ENCODE data around the gene MT3.

DNA sequence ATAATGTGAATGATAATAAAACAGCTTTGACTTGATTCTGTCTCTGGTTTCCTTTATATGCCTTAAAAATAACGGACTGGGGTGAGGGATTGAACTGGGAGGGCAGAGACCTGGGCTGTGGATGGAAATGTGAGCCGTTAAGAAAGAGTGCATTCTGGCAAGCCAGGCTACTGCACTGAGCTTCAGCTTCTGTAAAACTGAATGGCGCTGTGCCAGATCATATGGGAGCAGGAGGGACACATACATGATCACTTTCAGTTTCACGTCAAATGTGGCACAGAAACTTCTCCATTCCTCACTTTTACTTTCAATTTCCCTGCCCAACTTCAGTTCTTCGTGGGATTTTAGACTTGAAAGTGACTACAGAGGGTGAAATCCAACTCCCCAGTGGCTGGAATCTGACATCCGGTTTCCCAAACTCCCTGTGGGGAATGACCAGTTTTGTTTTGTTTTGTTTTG is 20.2 kb downstream of the MT3 start:
- TF ChIP-seq, protein P1, sequence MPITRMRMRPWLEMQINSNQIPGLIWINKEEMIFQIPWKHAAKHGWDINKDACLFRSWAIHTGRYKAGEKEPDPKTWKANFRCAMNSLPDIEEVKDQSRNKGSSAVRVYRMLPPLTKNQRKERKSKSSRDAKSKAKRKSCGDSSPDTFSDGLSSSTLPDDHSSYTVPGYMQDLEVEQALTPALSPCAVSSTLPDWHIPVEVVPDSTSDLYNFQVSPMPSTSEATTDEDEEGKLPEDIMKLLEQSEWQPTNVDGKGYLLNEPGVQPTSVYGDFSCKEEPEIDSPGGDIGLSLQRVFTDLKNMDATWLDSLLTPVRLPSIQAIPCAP (CRISPR knock-in tag; IDR thresholded peaks at IDR 0.05; ENCODE audit: low read depth) = no peak
- TF ChIP-seq TBP (CRISPR knock-in tag; IDR thresholded peaks at IDR 0.05) (no peak), TAF1 (CRISPR knock-in tag; IDR thresholded peaks at IDR 0.05) (no peak), POLR2A (IDR thresholded peaks at IDR 0.05; ENCODE audit: insufficient read depth in 1 of 2, low read depth in 2 of 2, low read length in 2 of 2) (no peak)
- TF ChIP-seq, protein P2, sequence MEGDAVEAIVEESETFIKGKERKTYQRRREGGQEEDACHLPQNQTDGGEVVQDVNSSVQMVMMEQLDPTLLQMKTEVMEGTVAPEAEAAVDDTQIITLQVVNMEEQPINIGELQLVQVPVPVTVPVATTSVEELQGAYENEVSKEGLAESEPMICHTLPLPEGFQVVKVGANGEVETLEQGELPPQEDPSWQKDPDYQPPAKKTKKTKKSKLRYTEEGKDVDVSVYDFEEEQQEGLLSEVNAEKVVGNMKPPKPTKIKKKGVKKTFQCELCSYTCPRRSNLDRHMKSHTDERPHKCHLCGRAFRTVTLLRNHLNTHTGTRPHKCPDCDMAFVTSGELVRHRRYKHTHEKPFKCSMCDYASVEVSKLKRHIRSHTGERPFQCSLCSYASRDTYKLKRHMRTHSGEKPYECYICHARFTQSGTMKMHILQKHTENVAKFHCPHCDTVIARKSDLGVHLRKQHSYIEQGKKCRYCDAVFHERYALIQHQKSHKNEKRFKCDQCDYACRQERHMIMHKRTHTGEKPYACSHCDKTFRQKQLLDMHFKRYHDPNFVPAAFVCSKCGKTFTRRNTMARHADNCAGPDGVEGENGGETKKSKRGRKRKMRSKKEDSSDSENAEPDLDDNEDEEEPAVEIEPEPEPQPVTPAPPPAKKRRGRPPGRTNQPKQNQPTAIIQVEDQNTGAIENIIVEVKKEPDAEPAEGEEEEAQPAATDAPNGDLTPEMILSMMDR (CRISPR knock-in tag; IDR thresholded peaks at IDR 0.05) = no peak
- TF ChIP-seq, protein P3, sequence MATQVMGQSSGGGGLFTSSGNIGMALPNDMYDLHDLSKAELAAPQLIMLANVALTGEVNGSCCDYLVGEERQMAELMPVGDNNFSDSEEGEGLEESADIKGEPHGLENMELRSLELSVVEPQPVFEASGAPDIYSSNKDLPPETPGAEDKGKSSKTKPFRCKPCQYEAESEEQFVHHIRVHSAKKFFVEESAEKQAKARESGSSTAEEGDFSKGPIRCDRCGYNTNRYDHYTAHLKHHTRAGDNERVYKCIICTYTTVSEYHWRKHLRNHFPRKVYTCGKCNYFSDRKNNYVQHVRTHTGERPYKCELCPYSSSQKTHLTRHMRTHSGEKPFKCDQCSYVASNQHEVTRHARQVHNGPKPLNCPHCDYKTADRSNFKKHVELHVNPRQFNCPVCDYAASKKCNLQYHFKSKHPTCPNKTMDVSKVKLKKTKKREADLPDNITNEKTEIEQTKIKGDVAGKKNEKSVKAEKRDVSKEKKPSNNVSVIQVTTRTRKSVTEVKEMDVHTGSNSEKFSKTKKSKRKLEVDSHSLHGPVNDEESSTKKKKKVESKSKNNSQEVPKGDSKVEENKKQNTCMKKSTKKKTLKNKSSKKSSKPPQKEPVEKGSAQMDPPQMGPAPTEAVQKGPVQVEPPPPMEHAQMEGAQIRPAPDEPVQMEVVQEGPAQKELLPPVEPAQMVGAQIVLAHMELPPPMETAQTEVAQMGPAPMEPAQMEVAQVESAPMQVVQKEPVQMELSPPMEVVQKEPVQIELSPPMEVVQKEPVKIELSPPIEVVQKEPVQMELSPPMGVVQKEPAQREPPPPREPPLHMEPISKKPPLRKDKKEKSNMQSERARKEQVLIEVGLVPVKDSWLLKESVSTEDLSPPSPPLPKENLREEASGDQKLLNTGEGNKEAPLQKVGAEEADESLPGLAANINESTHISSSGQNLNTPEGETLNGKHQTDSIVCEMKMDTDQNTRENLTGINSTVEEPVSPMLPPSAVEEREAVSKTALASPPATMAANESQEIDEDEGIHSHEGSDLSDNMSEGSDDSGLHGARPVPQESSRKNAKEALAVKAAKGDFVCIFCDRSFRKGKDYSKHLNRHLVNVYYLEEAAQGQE (IDR thresholded peaks at IDR 0.05; ENCODE audit: borderline replicate concordance in 1 of 2, low read depth in 1 of 2, low read length in 2 of 2) = no peak

All from HepG2 (cell line).